Stimulated activated CD4-positive, alpha-beta T cell treated with anti-CD3 and anti-CD28 coated beads, Interleukin-12 subunit alpha, Interleukin-12 subunit beta, amount 100 ng/mL, for 48 hours (primary cell): ENCODE data around the gene TGFBI.
"Not testable (repeated sequence)": the region's sequence is repeated elsewhere in the genome, so short reads cannot be mapped to it uniquely, and the experiment has no call there.

ENCODE experiments used
- DNase-seq, 3 donors: peaks; one replicate each; pipeline ENCODE4 v3.0.0-alpha.2; 2020; ENCODE audit warnings: low read depth in 2 of 3, low spot score in 1 of 3

The TGFBI gene

DNA sequence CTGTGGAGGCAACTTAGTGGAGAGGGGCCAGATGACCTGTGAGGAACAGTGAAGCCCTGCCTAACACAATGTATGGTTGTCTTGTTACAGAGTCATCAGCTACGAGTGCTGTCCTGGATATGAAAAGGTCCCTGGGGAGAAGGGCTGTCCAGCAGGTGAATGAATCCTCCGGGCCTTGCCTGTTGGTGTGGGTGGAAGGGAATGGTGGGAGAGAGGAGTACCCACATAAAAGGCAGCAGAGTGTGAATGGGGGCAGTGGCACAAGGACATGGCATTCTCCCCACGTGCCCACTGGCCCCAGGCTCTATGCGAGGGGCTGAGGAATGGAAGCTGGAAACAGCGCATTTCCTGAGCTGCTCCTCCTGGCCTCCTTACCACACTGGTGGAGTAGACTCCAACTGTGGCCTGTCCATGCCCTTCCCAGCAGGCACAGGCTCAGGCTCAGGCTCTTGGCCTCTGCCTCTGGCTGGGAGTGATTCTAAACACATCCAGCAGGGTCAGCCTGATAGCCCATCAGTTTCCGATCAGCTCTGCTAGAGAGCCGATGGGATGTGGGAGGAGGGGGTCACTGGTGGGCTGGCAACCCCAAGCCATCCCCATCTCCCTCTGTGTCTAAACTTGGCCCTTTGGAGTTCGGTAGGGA, 15.3 kb downstream of the TGFBI start:
- DNase-seq, result no peak

DNA sequence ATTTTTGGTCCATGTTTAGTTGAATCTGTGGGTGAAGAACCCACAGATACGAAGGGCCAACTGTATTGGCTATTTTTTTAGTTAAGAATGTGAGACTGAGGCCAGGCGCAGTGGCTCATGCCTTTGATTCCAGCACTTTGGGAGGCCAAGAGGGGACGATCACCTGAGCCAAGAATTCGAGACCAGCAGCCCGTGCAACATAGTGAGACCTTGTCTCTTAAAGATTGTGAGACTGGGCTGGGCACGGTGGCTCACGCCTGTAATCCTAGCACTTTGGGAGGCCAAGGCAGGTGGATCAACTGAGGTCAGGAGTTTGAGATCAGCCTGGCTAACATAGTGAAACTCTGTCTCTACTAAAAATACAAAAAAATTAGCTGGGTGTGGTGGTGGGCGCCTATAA, 16.2 kb downstream of the TGFBI start:
- DNase-seq, result not testable (repeated sequence)

DNA sequence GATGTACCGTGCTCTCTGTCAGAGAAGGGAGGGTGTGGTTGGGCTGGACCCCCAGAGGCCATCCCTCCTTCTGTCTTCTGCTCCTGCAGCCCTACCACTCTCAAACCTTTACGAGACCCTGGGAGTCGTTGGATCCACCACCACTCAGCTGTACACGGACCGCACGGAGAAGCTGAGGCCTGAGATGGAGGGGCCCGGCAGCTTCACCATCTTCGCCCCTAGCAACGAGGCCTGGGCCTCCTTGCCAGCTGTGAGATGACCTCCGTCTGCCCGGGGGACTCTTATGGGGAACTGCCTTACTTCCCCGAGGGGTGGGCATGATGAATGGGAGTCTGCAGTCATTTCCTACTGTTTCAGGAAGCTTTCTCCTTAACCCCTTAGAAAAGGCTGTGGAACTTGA, 17.5 kb downstream of the TGFBI start:
- no peak for DNase-seq

DNA sequence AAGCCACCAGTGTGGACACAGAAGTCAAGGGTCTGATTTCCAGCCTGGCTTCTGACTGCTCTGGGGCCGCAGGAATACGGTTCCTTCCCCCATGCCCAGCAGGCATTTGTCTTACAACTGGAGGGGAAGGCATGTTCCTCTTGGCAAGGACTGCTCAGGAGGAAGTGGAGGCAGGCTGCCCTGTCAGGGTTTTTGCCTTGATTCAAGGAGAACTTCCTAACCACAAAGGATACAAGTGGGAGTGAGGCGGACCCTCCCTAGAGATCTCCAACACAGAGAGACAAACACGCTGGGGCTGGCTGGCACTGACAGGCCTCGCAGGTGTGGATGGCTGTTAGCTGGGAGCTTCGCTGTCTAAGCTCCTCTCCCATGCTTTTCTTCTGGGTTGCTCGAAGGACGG, 19.1 kb downstream of the TGFBI start:
- no peak for DNase-seq

DNA sequence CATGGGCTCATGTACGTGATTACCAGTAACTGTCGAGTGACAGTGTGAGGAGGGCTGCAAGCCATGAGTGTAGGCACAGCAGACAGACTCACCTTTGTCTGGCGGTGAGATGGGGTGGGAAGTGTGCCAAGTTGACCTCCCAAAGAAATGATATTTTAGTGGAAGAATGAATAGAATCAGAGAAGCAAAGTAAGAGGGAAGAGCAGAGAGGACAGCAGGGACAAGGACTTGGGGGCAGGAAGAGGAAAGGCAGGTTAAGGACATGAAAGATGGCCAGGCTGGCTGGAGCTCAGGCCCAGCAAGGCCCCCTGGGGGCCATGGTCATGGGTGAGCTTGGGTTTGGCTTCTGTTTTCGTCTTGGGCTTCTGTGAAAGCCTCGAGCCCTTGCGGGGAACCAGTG, 20.2 kb downstream of the TGFBI start:
- no peak for DNase-seq

DNA sequence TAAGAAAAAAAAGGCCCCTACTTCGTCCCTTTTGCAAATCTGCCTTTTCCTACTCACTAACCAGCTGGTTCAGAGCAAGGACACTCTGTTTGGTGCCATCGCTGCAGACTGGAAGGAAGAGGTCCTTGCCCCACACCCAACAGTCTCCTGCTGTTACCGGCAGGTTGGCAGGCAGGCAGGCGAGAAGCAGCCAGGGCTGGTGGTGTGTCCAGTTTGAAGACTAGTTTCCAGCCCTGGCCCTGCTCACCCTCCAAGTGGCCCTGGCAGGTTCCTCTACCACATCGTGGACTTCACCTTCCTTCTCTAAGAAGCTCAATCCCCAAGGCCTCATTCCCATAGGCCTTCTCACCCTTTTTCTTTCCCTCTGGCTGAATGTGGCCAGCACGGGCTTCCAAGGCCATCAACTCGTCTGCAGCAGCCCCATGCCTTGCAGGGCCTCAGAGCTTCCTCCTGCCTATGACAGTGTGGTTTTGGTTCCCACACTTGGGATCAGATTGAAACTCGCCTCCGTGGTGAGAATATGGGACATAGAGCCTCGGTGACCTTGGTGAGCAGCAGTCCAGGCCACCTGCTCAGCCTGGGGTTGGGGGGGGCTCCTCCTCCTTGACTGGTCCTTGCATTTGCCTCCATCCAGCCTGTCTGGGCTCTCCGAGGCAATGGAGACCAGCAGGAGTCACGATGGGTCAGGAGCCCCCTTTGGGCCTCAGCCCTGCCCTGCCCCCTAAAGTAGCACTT, 22.9 kb downstream of the TGFBI start:
- DNase-seq, result no peak

DNA sequence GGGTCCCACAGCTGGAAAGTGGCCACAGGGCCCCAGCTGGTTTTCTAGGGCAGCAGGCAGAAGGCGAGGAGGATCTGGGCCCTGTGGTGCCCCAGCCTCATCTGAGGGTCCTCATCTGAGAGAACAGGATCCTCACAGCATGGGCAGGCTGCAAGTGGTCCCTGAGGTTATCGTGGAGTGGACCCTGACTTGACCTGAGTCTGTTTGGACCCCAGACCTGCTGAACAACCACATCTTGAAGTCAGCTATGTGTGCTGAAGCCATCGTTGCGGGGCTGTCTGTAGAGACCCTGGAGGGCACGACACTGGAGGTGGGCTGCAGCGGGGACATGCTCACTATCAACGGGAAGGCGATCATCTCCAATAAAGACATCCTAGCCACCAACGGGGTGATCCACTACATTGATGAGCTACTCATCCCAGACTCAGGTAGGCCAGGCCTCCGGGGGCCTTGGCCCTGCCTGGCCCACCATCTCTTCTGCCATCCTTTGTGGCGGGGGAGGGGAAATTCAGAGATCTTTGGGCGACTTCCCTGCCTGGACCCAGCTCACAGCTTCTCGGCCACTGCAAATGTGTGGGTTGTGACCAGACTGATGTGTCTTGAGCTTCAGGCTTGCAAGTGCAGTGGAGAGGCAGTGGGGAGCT, 24.0 kb downstream of the TGFBI start:
- no peak for DNase-seq

DNA sequence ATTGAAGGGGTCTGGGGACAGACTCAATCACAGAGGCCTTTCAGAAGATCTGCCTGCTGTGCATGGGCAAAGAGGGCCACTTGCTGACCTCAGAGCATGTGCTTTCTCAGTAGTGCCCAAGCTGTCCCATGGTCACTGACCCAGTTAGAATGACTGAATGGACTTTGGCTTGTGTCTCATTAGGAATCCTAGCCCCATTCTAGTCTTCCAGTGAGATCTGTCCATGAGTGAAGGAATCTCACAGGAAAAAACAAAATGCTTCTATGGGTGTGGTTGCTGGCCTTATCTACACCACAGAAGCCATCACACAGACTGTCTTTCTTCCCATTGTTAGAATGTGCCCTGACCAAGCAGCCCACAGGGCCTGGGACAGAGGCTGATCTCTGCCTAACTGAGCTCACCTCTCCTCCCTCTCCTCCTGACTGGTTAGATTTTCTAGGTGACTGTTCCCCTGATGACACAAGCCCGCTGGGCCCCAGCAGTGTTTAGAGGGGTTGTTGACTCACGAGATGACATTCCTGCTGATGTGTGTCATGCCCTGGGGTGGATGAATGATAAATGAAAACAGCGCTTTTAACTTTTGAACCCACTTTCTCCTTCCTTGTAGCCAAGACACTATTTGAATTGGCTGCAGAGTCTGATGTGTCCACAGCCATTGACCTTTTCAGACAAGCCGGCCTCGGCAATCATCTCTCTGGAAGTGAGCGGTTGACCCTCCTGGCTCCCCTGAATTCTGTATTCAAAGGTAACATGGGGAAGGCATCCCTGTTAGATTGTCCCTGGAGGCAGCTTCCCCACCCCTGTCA, 24.8 kb downstream of the TGFBI start:
- DNase-seq, result no peak

DNA sequence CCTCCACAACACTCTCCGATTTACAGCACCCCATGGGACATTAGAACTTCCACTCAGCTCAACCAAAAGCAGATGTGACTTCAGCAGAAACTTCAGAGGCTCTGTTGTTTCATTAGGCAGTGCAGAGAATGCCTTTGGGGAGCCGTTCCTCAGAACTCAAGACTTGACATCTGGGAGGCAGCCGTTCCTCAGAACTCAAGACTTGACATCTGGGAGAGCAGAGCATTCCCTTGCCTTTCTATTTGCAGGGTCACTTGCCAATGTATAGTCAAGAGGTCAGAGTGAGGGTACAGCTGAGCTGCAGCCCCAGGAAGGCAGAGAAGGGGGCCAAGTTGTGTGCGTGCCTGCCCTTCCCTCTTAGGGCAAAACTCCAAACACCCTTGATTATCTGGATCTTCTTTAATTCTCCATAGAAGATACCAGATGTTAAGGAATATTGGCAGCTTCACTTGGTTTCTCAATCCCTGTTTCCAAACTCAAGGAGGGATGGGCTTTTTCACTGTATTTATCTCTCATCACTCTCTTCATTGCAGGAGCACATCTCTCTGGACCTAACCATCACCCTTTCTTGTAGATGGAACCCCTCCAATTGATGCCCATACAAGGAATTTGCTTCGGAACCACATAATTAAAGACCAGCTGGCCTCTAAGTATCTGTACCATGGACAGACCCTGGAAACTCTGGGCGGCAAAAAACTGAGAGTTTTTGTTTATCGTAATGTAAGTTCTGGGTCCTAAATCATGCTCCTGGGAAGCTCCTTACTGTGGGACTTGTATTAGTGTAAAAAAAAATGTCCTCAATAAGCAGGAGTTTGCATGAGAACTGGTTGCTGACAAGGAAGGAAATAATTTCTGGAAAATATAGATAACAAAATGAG, 25.6 kb downstream of the TGFBI start:
- no peak for DNase-seq

DNA sequence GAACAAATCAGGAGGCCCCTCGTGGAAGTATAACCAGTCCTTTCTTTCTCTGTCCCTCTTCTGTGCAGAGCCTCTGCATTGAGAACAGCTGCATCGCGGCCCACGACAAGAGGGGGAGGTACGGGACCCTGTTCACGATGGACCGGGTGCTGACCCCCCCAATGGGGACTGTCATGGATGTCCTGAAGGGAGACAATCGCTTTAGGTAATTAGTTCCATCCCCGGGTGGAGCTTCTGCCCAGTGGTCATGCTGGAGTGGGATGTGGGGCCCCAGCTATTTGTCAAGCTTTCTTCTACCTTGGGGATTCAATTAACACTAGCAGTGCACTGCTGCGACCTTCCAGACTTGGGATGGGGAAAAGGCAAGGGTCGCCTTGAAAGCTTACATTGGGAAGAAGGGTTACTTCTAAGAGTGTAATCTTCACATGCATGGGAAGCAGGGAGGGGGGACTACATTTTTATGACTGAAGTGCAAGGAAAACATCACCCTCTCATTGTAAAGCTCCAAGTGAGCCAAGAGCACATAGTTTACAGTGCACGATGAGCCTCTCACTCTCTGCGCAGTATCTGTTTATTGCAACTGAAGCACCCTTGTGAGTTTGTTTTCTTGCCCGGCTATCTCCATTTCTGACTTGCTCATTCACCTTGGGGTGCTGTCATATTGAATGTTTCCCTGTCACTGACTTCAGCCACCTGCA, 27.0 kb downstream of the TGFBI start:
- no peak for DNase-seq

DNA sequence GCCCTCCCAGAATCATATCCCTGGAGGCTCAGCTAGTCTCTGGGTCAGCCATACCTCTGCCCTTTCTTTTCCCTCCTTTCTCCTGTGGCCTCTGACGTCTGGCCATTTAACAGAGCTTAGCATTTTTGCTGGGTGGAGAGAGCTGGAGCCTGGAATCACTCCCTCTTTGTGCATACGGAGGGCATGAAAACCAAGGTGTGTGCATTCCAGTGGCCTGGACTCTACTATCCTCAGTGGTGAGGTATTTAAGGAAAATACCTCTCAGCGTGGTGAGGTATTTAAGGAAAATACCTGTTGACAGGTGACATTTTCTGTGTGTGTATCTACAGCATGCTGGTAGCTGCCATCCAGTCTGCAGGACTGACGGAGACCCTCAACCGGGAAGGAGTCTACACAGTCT, 27.5 kb downstream of the TGFBI start:
- DNase-seq, result no peak

DNA sequence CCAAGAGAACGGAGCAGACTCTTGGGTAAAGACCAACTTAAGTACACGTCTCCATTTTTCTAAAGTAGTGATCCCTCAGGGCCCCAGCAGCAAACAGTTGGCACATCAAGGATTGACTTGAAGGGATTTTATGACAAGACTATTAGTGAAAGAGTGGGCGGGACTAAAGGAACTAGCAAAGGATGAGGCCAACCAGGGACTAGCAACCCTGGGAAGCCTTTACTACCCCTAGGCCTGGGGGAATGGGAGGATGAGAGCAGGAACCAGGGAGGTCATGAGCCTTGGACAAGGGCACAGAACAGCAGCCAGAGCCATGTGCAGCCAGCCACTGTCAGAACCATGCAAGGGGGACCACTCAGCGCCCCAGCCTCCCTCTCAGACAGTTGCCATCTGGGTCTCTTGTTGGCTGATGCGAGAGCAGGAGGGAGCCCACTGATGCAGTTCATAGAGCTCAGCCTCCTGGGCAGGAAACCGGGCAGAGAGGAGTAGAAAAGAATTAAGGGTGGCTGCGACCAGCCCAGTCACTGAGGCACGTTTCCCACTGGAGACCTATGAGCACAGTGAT, 28.1 kb downstream of the TGFBI start:
- no peak for DNase-seq

DNA sequence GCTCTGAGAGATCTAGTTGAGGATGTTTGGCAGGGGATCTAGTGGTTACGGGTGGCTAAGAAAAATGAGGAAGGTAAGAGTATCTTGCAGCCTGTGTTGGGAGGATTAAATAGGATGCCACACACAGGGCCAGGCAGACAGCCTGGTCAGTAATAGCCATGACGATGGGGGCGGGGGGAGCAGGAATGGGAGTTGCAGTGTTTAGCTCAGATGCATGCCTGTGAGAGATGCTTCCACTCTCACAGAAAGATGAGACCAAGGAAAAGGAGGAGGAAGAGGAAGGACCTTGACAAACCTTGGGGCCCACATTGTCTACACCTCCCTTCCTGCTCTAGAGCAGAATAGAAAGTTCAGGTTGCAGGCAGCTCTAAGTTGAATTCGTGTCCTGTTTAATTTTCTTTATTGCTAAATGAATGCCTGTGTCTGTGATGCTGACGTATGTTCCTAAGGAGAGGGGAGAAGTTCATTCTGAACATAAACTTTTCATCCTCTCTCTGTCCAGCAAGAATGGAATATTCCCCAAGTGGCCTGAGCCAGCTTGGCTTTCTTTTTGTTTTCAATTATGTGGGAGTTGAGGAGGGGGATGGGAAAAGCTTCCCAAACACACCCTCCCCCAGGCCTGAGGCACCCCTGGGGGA, 28.7 kb downstream of the TGFBI start:
- DNase-seq, result no peak

DNA sequence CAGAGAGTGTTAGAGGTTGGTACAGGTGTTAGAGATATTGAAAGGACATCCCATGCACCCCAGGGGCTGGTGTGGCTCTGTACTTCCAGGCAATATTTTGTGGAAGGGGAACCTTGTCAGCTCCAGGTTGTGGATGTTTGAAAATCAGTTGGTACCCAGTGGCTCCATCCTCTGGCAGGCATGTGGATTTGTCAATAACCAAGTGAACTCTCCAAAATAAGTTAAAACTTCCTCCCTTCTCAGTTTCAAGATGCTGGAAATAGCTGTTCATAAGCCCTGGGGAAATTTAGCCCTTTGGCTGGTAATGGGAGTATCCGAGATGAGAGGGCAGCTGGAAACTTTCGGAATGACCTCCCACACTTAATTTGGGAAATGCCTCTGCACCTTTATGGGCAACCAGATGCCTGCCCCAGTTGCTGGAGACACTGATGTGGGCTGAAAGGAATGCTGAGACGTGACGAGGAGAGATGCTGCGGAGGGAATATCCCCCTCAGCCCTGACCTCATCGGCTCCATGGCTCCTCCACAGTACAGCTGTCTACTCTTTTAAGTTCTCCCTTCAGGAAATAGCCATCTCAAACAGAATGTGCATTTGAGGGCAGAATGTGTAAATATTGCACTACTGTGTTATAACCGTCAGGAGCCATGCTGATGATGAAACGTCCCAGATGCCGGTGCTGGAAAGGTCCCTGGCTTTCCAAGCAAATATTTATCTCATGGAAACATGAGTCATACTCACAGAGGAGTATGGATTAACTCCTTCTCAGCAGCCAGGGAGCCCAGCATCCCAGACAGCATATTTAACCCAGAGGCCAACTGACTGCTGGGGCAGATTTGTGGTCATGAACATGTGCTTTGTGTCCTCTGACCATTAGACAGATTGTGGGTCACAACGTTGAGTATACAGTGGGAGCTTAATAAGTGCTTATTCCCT, 29.5 kb downstream of the TGFBI start:
- DNase-seq, result no peak

DNA sequence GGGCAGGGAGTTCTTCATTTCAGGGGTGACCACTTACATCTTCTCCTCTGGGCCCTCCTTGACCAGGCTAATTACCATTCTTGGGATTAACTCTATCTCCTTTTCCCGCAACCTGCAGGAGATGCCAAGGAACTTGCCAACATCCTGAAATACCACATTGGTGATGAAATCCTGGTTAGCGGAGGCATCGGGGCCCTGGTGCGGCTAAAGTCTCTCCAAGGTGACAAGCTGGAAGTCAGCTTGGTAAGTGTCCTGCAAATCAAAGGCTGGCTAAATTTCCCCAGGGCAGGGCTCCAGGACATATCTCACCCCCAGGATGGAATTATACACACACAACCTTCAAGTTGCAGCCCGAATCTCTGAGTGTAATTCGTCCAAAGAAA, 30.2 kb downstream of the TGFBI start:
- no peak for DNase-seq

DNA sequence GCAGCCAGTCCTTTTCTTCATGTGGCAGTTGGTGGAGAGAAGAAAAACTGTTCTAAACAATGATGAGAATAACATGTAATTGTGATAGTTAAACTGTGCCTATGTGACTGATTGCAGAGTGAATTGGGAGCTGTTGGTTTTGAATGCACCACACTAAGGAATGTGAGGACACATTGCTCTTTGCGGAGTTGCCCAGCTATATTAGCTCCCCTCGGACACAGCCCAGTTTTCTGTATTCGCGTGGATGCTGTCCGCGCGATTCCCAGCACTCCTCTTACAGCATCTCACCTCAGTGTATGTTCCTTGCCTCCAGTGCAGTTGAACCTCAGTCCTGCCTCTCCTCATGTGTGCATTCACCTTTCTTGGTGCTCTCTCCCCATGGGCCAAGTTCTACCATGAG, 32.2 kb downstream of the TGFBI start:
- DNase-seq, result no peak

DNA sequence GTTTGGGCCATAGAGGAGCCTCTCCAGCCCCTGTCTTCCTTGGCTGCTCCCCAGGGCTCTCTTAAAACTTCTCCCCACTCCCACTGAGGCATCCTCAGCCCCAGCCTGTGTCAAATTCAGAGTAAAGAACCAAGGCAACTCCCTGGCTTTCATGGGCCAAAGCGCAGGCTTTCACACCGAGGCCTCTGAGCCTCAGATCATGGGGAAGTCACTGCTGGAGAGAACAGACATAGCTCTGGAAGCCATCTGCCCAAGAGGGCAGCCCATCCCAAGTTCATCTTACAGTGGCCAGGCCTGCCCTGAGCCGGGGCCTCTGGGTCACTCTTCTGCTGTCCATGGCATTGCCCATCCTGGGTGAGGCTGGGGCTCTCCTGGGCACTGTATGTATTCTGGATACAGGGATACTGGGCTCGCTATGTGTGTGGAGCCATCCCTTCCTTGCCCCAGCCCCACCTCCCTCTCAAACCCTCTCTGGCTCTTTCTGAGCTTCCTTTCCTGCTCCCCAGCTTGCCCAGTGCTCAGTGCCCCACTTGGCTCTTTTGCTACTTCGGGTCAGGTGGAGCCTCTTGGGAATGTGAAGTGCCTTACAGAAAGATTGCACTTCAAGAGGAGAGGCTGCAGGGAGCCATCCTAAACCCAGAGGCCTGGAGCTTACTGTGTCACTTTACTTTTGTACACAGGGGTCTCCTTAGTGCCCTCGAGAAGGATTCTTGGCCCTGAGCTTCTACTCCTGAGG, 33.0 kb downstream of the TGFBI start:
- DNase-seq, result no peak
